HG03432 (cell line): Measurements from ENCODE around the gene BCLAF1.
A peak's percentile ranks its signal among the peaks of the same experiment; 100 is the strongest.

Experiments
- ATAC-seq: cut with Tn5 transposase; IDR thresholded peaks from one replicate; pipeline ENCODE4 v1.9.1; 2021; ENCODE audit warnings: mild to moderate bottlenecking, moderate library complexity; ENCODE audit not compliant: unreplicated experiment

BCLAF1 gene

GRCh38 chr6:136289579-136290409 is at the start of gene BCLAF1:
Gene BCLAF1 (minus strand): TSS chr6:136289846. CDS start chr6:136279866, 9,980 bp downstream.
- ATAC-seq: peak; percentile 95

DNA sequence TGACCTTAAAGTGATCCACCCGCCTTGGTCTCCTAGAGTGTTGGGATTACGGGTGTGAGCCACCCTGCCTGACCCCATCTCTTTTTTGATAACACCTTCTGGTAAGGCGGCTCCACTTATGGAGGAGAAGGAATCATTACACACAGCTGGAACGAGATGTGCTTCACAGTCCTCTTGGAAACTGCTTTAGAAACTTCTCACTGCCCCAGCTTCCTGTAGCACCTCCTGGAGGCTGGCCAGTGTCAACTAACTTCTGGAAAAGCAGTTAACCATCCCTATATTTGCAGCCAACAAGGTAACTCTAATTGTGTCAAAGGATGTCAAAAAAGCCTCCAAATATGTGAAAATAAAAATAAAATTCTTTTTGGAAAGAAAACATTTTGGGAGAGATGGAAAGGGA is 48.8 kb upstream of the BCLAF1 start:
- ATAC-seq: no peak

DNA sequence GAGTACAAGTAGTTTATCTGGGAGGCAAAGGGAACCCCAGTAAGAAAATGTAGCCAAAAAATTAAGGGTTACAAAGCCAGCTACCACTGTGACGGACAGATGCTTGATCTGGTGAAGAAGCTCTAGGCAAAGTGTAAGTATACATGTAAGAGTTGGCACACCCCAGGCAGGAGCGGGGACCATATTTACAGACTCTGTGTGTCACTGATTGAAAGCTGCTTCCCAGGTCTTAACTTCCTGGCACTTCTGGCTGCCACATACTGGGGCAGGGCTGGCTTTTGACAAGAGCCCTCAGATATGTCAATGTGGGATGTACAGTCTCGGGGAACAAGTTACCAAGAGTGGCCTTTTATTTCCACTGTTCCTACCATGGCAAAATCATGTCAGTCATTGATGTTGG is 48.0 kb upstream of the BCLAF1 start:
- ATAC-seq: no peak

DNA sequence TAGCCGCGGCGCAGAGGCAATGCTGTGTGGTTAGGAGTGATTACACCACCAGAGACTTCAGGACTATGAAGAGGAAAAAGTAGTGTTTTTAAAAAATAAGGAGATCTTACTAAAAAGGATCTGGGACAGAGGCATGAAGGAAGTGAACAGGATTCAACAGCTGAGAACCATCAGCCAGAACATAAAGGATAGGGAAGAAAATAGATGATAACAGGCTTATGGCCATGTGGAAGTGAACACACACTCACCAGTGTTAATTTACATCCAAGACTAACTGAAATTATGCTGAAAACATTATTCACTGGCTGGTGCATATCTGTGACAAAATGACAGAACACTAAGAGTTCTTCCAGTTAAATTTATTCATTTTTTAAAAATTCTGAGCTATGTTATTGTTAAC is 47.5 kb upstream of the BCLAF1 start:
- ATAC-seq: no peak

- ATAC-seq: no peak
These were observed 46.2 kb upstream of the BCLAF1 start for GRCh38 chr6:136335736-136336363.

- no peak for ATAC-seq
These were observed 45.2 kb upstream of the BCLAF1 start for GRCh38 chr6:136334853-136335252.

DNA sequence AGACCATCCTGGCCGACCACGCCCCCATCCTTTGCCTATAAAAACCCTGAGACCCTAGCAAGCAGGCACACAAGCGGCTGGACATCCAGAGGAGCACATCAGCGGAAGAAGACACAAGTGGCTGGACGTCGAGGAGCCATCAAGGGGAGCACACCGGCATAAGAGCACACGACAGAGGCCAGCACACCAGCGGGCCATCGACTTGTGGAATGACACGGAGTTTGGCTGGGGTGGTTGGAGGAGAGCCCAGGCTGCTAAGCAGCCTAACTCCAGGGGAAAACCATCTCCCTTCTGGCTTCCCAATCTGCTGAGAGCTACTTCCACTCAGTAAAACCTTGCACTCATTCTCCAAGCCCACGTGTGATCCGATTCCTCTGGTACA is 44.8 kb upstream of the BCLAF1 start:
- no peak for ATAC-seq

- no peak for ATAC-seq
These were observed 44.3 kb upstream of the BCLAF1 start for GRCh38 chr6:136333824-136334464.

DNA sequence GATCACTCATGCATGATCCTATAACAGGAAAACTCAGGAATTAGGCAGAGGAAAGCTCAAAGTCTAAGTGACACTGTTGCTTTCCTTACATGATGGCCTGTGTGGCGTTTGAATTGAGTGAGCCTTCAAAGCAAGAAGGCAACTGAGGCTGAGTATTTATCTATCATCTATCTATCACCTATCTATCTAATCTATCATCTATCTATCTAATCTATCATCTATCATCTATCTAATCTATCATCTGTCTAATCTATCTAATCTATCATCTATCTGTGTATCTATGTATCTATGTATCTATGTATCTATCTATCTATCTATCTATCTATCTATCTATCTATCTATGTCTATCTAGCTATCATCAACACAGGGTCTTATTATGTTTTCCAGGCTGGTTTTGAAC is 41.8 kb upstream of the BCLAF1 start:
- ATAC-seq: no peak

GRCh38 chr6:136330634-136331033 is 41.0 kb upstream of the BCLAF1 start:
- ATAC-seq: no peak

DNA sequence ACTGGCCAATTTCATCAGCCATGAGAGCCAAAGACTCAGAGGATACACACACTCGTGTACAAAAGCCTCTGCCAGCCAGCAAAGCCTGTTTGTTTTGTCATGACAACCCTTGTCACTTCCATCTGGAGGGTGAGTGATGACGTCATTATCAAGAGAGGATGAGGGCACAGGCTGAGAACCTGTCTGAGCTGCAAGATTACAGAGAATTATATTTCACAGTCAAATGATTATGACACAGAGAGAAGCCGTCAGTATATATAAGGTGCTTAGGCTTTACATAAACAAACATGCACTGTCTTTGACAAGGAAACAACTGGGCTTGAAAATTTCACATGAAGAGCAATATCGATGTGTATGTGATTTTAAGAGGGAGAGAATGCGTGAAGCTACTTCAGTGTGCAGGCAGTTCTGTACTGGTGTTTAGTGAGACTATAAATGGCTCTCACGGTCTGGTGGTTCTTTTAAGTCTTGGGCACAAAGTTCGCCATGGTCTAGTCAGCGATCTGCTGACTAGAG is 36.5 kb upstream of the BCLAF1 start:
- no peak for ATAC-seq

GRCh38 chr6:136324686-136325380 is 35.2 kb upstream of the BCLAF1 start:
- no peak for ATAC-seq

GRCh38 chr6:136323431-136324112 is 33.9 kb upstream of the BCLAF1 start:
- ATAC-seq: no peak

- no peak for ATAC-seq
These were observed 30.1 kb upstream of the BCLAF1 start for GRCh38 chr6:136319732-136320131.

- no peak for ATAC-seq
These were observed 29.0 kb upstream of the BCLAF1 start for GRCh38 chr6:136318676-136319075.

DNA sequence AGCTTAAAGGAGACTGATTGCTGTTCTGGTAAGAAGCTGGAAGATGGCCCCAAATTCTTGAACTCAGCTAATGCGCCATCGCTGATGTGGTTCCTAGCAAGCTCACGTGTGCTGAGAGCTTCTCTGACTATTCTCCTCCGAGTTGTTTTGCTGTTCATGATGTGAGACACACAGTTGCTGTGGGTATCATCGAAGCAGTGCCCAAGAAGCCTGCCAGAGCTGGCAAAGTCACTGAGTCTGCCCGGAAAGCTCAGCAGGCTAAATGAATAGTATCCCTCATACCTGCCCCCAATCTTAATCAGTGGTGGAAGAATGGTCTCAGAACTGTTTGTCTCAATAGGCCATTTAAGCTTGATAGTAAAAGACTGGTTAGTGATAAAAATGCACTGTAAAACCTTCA is 28.3 kb upstream of the BCLAF1 start:
- ATAC-seq: no peak

DNA sequence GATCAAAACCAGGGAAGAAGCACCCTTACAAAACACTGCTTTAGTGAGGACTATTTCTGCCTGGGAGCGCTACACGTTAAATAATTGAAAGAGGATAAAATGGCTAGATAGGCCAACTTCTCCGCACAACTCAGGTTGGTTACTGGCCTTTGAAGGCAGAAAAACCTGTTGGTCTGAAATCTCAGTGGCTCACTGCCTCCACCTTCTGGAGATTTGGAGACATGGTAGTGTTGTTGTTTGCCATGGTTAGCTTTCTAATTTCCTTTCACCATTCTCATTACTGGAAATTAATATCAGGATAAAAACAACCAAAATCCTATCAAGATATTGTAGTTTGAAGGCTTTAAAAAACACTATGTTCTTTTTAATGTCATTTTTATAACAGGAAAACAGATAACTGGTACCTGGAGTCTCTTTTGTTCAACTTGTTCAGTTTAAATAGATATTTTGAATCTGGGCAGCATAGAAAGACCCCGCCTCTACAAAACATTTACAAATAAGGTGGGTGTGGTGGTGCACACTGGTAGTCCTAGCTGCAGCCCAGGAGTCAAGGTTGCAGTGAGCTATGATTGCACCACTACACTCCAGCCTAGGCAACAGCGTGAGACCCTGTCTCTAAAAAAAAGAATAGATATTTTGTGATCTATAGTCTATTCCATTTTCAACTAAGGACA is 27.5 kb upstream of the BCLAF1 start:
- no peak for ATAC-seq

DNA sequence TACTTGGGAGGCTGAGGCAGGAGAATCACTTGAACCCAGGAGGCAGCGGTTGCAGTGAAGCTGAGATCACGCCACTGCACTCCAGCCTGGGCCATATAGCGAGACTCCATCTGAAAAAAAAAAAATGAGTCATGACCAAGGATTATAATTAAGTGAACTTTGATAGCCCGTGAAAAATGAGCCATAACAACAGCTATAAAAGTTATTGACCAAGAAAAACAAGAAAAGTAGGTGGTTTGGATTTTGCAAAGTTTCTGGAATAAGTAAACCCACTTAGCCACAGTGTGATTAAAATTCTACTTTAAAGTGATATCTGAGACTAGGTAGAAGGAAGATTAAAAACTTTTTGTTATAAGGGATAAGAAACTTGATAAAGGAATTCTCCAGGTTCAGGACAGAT is 25.9 kb upstream of the BCLAF1 start:
- no peak for ATAC-seq

DNA sequence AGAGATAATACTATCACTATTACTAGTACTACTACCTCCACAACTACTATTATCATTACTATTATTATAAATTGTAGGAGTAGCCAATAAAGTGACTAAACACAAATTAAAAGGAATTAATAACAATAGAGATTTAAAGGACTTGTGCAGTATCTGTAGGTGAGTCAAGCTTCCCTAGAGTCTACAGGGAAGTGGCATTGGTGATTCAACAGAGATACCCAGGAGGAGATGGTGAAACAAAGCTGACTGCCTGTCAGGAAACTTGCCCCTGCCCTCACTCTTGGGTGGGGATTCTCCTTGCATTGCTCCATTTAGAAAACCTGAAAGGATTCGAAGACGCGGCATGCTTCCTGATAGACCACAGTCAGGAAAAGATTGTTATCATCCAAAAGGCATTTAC is 23.3 kb upstream of the BCLAF1 start:
- no peak for ATAC-seq

DNA sequence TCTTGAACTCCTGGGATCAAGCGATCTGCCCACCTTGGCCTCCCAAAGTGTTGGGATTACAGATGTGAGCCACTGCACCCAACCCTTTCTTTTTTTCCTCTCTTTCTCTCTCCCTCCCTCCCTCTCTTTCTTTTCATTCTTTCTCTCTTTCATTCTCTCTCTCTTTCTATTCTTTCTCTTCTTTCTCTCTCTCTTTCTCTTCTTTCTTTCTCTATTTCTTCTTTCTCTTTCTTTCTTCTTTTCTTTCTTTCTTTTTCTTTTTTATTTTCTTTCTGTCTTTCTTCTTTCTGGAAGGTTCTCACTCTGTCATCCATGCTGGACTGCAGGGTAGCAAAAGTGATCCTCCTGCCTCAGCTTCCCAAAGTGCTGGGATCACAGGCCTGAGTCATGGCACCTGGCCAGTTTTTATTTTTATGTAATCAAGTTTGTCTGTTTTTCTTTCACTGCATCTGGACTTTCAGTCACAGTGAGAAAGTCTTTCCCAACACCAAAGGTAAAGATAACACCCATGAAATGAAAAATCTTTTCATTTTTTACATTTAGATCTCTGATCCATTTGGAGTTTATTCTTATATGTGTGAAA is 20.2 kb upstream of the BCLAF1 start:
- ATAC-seq: no peak
